Mucosa of descending colon (tissue), 3 donors: Measurements from ENCODE around the gene TCF12. TPM values are rescaled to one million over a fixed set of nuclear protein-coding genes. Genes with fewer than 3 reads are reported as not detected.
"Not testable (repeated sequence)": the region's sequence is repeated elsewhere in the genome, so short reads cannot be mapped to it uniquely, and the experiment has no call there.

Source experiments
- ATAC-seq: fragments of 200-7000 bp; cut with Tn5 transposase; one replicate; pipeline ENCODE4 v1.9.1; 2020; ENCODE audit warnings: mild to moderate bottlenecking, moderate library complexity
- DNase-seq, 3 donors: peaks; one replicate each; pipeline ENCODE4 v3.0.0-alpha.2; 2020
- H3K36me3 ChIP-seq: fragments of 200-600 bp; one replicate; pipeline ENCODE4 v1.8.0; 2021; ENCODE audit warnings: low read depth, mild to moderate bottlenecking
- H3K4me1 ChIP-seq: fragments of 200-600 bp; one replicate; pipeline ENCODE4 v1.8.0; 2021; ENCODE audit warnings: low read depth, mild to moderate bottlenecking
- H3K4me3 ChIP-seq: fragments of 200-600 bp; one replicate; pipeline ENCODE4 v1.8.0; 2021; ENCODE audit warnings: mild to moderate bottlenecking
- H3K9me3 ChIP-seq: fragments of 200-600 bp; one replicate; pipeline ENCODE4 v1.8.0; 2021; ENCODE audit warnings: mild to moderate bottlenecking
- CTCF ChIP-seq: fragments of 200-600 bp; IDR thresholded peaks from one replicate; pipeline ENCODE4 v1.8.0; 2022; ENCODE audit warnings: antibody characterized with exemption, mild to moderate bottlenecking
- intact Hi-C, 2 donors: fragments of 100-400 bp; cut with DNase I in 1 of 2; cut with micrococcal nuclease in 1 of 2; formaldehyde crosslinking; loops; one replicate each; pipeline versions ENCODE4 v1.11.0 to v1.11.1; 2022; cut with DNase I, micrococcal nuclease
- total RNA-seq, 3 donors: library from RNA; stranded (reverse); fragmentation: NEBNext Ultra II Directional in 2 of 3; extraction: Animal tissue kit (Norgen Biotek cat#: 25700) in 2 of 3; gene quantifications; one replicate each; pipeline versions ENCODE4 v1.2.1 to v1.2.4, GENCODE V29; 2021 to 2023
- donor health status: DM: no; HTN: no; CAD: no; lungs with moderate emphysema.
- donor health status: DM: no; HTN: no; CAD: no.
- donor health status: DM: no; HTN: yes; CAD: no.

TCF12 gene
- total RNA-seq, 3 donors from 2014 or later = 74.1 to 118 (median 106) TPM

- H3K4me3 ChIP-seq = no peak overlapping the region
- no peaks in the 10 kb centered on the region for H3K9me3 ChIP-seq
- intact Hi-C loops = no loop called here
- no peak for ATAC-seq
- no peaks in the 10 kb centered on the region for H3K36me3 ChIP-seq
- no peak for TF ChIP-seq CTCF
- DNase-seq = no peak
- H3K4me1 ChIP-seq = peaks cover 2% of the 10 kb centered on the region
Observed at GRCh38 chr15:56948000-56948763, 29.7 kb downstream of the TCF12 start.

GRCh38 chr15:56948764-56949101, 30.3 kb downstream of the TCF12 start:
- no peak overlapping the region for H3K4me3 ChIP-seq
- H3K9me3 ChIP-seq = no peaks in the 10 kb centered on the region
- no peaks in the 10 kb centered on the region for H3K4me1 ChIP-seq
- ATAC-seq = no peak
- no peaks in the 10 kb centered on the region for H3K36me3 ChIP-seq
- intact Hi-C loops = no loop called here
- no peak for DNase-seq
- no peak for TF ChIP-seq CTCF

GRCh38 chr15:56950979-56951378, 32.5 kb downstream of the TCF12 start:
- Histone ChIP-seq H3K36me3 (no peaks in the 10 kb centered on the region), H3K9me3 (peaks cover 6% of the 10 kb centered on the region), H3K4me1 (no peaks in the 10 kb centered on the region), H3K4me3 (no peak overlapping the region)
- no peak for ATAC-seq
- no peak for DNase-seq
- intact Hi-C loops = no loop called here
- no peak for TF ChIP-seq CTCF

- DNase-seq = no peak
- Histone ChIP-seq H3K4me3 (no peak overlapping the region), H3K36me3 (no peaks in the 10 kb centered on the region), H3K4me1 (no peaks in the 10 kb centered on the region), H3K9me3 (peaks cover 13% of the 10 kb centered on the region)
- intact Hi-C loops = no loop called here
- ATAC-seq = no peak
- TF ChIP-seq CTCF = no peak
Observed at GRCh38 chr15:56953790-56954189, 35.3 kb downstream of the TCF12 start.

- H3K4me3 ChIP-seq, H3K36me3 ChIP-seq, H3K4me1 ChIP-seq, ATAC-seq, intact Hi-C loops, DNase-seq: not testable (repeated sequence)
- H3K9me3 ChIP-seq = peaks cover 13% of the 10 kb centered on the region
Observed at GRCh38 chr15:56955011-56955410, 36.6 kb downstream of the TCF12 start.

GRCh38 chr15:56956538-56956937, 38.1 kb downstream of the TCF12 start:
- no peaks in the 10 kb centered on the region for H3K4me1 ChIP-seq
- intact Hi-C loops = no loop called here
- TF ChIP-seq CTCF = no peak
- DNase-seq (no peak), ATAC-seq (no peak)
- H3K9me3 ChIP-seq = peaks cover 13% of the 10 kb centered on the region
- no peak overlapping the region for H3K4me3 ChIP-seq
- H3K36me3 ChIP-seq = no peaks in the 10 kb centered on the region
